Forelimb muscle (tissue), 1 donor: ENCODE measurements around the gene CLCA4. TPM values are rescaled to one million over a fixed set of nuclear protein-coding genes. Genes with fewer than 3 reads are reported as not detected.
"Not testable (repeated sequence)": the region's sequence is repeated elsewhere in the genome, so short reads cannot be mapped to it uniquely, and the experiment has no call there.

Experiments used
- DNase-seq: peaks from one replicate; pipeline ENCODE4 v3.0.0-alpha.2; 2013; ENCODE audit warnings: low read depth
- polyA plus RNA-seq: library from polyadenylated mRNA; unstranded; fragments of 120-200 nt; gene quantifications from one replicate; pipeline ENCODE4 v1.2.1, GENCODE V29; 2013; ENCODE audit not compliant: insufficient read length

Gene CLCA4
- polyA plus RNA-seq, 1 donor = not detected

- DNase-seq = no peak
These were observed 19.6 kb upstream of the CLCA4 start for GRCh38 chr1:86527306-86527705.

- no peak for DNase-seq
These were observed 16.6 kb upstream of the CLCA4 start for GRCh38 chr1:86530211-86530845.

GRCh38 chr1:86537928-86538695, 8.8 kb upstream of the CLCA4 start:
- no peak for DNase-seq

GRCh38 chr1:86538775-86539174, 8.1 kb upstream of the CLCA4 start:
- no peak for DNase-seq

GRCh38 chr1:86541859-86542258, 5.0 kb upstream of the CLCA4 start:
- no peak for DNase-seq

GRCh38 chr1:86542631-86543030, 4.2 kb upstream of the CLCA4 start:
- DNase-seq = no peak

- no peak for DNase-seq
These were observed 2.0 kb downstream of the CLCA4 start for GRCh38 chr1:86548839-86549238.

- no peak for DNase-seq
These were observed 4.4 kb downstream of the CLCA4 start for GRCh38 chr1:86551305-86551704.

GRCh38 chr1:86552376-86552775, 5.5 kb downstream of the CLCA4 start:
- no peak for DNase-seq

GRCh38 chr1:86557739-86558138, 10.9 kb downstream of the CLCA4 start:
- DNase-seq = no peak

GRCh38 chr1:86563849-86564248, 17.0 kb downstream of the CLCA4 start:
- no peak for DNase-seq

GRCh38 chr1:86567341-86567740, 20.5 kb downstream of the CLCA4 start:
- no peak for DNase-seq

- no peak for DNase-seq
These were observed 21.0 kb downstream of the CLCA4 start for GRCh38 chr1:86567878-86568277.

- DNase-seq = no peak
These were observed 27.0 kb downstream of the CLCA4 start for GRCh38 chr1:86573763-86574484.

- no peak for DNase-seq
These were observed 34.4 kb downstream of the CLCA4 start for GRCh38 chr1:86581231-86581630.

GRCh38 chr1:86582161-86582560, 35.3 kb downstream of the CLCA4 start:
- no peak for DNase-seq

GRCh38 chr1:86583032-86583431, 36.2 kb downstream of the CLCA4 start:
- no peak for DNase-seq

GRCh38 chr1:86583593-86583992, 36.7 kb downstream of the CLCA4 start:
- DNase-seq = no peak

- DNase-seq = no peak
These were observed 47.4 kb downstream of the CLCA4 start for GRCh38 chr1:86594284-86594770.

GRCh38 chr1:86596224-86596623, 49.3 kb downstream of the CLCA4 start:
- no peak for DNase-seq

- DNase-seq = no peak
These were observed 49.9 kb downstream of the CLCA4 start for GRCh38 chr1:86596741-86597290.

GRCh38 chr1:86606080-86606479, 59.2 kb downstream of the CLCA4 start:
- DNase-seq = not testable (repeated sequence)
